Testis (tissue), 3 donors: Measurements from ENCODE around the gene DNAJC7. TPM values are rescaled to one million over a fixed set of nuclear protein-coding genes. Genes with fewer than 3 reads are reported as not detected.
"Not testable (repeated sequence)": the region's sequence is repeated elsewhere in the genome, so short reads cannot be mapped to it uniquely, and the experiment has no call there.

Experiments
- DNase-seq: peaks from one replicate; pipeline ENCODE4 v3.0.0-alpha.2; 2019
- H3K27ac ChIP-seq, 2 donors: fragments of 200-600 bp; sonication (generic); one replicate each; pipeline ENCODE4 v1.5.1; 2019
- H3K27me3 ChIP-seq: fragments of 200-600 bp; sonication (generic); one replicate; pipeline ENCODE4 v1.5.1; 2019
- H3K36me3 ChIP-seq: fragments of 200-600 bp; sonication (generic); one replicate; pipeline ENCODE4 v1.5.1; 2017; ENCODE audit warnings: low read depth; ENCODE audit errors: missing control alignments
- H3K4me1 ChIP-seq: fragments of 200-600 bp; sonication (generic); one replicate; pipeline ENCODE4 v1.5.1; 2019
- H3K4me3 ChIP-seq, 2 donors: fragments of 200-600 bp; sonication (generic); one replicate each; pipeline ENCODE4 v1.5.1; 2017 to 2019
- H3K9me3 ChIP-seq: fragments of 200-600 bp; sonication (generic); one replicate; pipeline ENCODE4 v1.5.1; 2017
- CTCF ChIP-seq, 3 experiments: fragments of 450-650 bp in 2 of 3; fragments of 200-600 bp in 1 of 3; sonication (generic) in 1 of 3; IDR thresholded peaks; one replicate each; pipeline ENCODE4 v1.5.1; 2016 to 2019; ENCODE audit warnings: antibody characterized with exemption in 3 of 3, mild to moderate bottlenecking in 2 of 3, moderate library complexity in 1 of 3
- POLR2A ChIP-seq: fragments of 450-650 bp; IDR thresholded peaks from one replicate; pipeline ENCODE4 v1.6.1; 2017; ENCODE audit warnings: antibody characterized with exemption, mild to moderate bottlenecking, moderate library complexity
- WGBS, 2 donors: methylation state at CpG; one replicate each; pipeline ENCODE4 v1.1.5; 2018; 5-methylcytosine and 5-hydroxymethylcytosine counted together
- intact Hi-C: fragments of 100-400 bp; cut with DNase I; formaldehyde crosslinking; loops from one replicate; pipeline ENCODE4 v1.15.1; 2023; ENCODE audit warnings: low total_unique reads
- polyA plus RNA-seq: library from polyadenylated mRNA; stranded (reverse); fragments of 350-450 nt; fragmentation: Illumina TruSeq; extraction: RNeasy Lipid Tissue Mini Kit (QIAGEN cat#74804); gene quantifications from one replicate; pipeline ENCODE4 v1.2.3, GENCODE V29; 2014; ENCODE audit warnings: low read depth, low replicate concordance; ENCODE audit not compliant: insufficient read depth
- total RNA-seq, 2 donors: library from RNA; depleted of rRNA; stranded (reverse); fragments of >200 nt; gene quantifications; one replicate each; pipeline ENCODE4 v1.2.3, GENCODE V29; 2016

DNAJC7 gene
- total and polyA plus RNA-seq, 3 donors from 2014 or later: 81.1 to 94.3 (median 86.2) TPM

GRCh38 chr17:41939044-41939692 is 78.1 kb downstream of the DNAJC7 start:
- Histone ChIP-seq H3K36me3 (no peaks in the 10 kb centered on the region), H3K9me3 (no peaks in the 10 kb centered on the region)
- DNase-seq: no peak

DNA sequence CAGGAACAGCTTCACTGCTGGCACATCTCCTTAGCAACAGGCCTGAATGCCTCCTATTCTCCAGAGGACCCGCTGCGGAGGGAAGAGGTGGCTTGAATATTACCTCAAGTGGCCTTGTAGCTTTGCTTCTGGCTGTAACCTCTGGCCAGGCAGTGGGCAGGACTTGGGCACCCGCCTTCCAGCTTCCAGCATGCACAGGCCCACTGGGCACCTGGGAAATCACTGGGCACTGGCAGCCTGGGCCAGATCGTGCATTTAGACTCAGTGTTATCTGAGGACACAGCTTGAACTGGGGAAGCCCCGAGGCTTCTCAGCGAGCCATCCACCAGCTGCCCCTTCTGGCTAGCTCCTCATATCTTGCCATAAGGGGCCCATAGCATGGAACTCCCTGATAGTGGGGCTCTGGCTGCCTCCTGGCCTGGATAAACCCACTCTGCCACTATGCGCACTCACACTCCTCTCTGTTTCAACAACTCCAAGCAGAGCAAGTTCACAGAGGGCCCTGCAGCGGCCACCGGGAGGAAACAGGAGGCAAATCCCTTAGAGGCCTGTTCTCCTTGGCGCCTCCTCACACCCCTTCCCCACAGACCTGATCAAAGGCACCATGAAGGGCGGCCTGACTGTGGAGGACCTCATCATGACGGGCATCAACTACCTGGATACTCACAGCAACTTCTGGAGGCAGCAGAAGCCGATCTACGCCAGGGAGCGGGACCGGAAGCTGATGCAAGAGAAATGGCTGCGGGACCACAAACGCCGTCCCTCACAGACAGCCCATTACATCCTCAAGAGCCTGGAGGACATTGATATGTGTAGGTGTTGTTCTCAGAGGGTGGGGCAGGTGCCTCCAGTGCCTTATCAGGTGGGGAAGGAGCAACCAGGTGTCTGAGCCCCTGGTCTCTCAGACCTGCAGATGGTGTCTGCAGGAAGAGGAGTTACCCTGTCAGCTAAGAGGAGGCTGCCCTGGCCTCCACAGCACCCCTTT is 79.0 kb downstream of the DNAJC7 start:
- 80 to 87% methylated on average over 12 to 19 of the region's 19 CpGs for WGBS, 2 donors
- TF ChIP-seq POLR2A (no peak), CTCF (IDR thresholded peaks at IDR 0.05) (no peak)
- intact Hi-C loops: no loop called here
- DNase-seq: peak; percentile 33
- H3K4me3 ChIP-seq: no peak overlapping the region
- H3K4me1 ChIP-seq: no peaks in the 10 kb centered on the region
- no peaks in the 10 kb centered on the region for H3K9me3 ChIP-seq
- H3K36me3 ChIP-seq: no peaks in the 10 kb centered on the region
- H3K27me3 ChIP-seq: no peaks in the 10 kb centered on the region
- H3K27ac ChIP-seq: no peak overlapping the region

More at GRCh38 chr17:41939044-41939692, 78.1 kb downstream of the DNAJC7 start:
- 88 to 97% methylated on average over 4 of the region's 4 CpGs for WGBS, 2 donors
- intact Hi-C loops: no loop called here
- H3K27ac ChIP-seq: no peak overlapping the region
- no peaks in the 10 kb centered on the region for H3K4me1 ChIP-seq
- no peaks in the 10 kb centered on the region for H3K27me3 ChIP-seq
- no peak overlapping the region for H3K4me3 ChIP-seq
- no peak for TF ChIP-seq POLR2A
- no peak for TF ChIP-seq CTCF (IDR thresholded peaks at IDR 0.05)

DNA sequence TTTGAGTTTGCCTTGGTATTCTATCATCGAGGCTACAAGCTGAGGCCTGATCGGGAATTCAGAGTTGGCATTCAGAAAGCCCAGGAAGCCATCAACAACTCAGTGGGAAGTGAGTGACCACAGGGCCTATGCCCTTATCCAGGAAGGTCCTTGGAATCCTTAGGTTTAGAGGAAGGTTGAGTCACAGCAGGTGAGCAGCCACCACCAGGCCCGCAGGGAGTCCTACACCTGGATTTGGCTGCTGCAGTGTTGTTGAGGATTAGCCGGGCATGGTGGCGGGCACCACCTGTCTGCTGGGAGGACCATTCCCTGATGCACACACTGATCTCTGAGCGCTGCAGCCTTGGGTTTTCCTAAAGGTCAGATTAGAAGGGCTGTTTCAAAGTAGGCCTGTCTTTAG is 81.6 kb downstream of the DNAJC7 start:
- no peak for DNase-seq
- Histone ChIP-seq H3K27ac (no peak overlapping the region), H3K4me3 (no peak overlapping the region), H3K9me3 (no peaks in the 10 kb centered on the region), H3K36me3 (no peaks in the 10 kb centered on the region), H3K27me3 (no peaks in the 10 kb centered on the region), H3K4me1 (no peaks in the 10 kb centered on the region)
- WGBS, 2 donors: 93 to 98% methylated on average over 5 to 6 of the region's 6 CpGs
- TF ChIP-seq CTCF (IDR thresholded peaks at IDR 0.05): no peak
- TF ChIP-seq POLR2A: no peak
- intact Hi-C loops: no loop called here

DNA sequence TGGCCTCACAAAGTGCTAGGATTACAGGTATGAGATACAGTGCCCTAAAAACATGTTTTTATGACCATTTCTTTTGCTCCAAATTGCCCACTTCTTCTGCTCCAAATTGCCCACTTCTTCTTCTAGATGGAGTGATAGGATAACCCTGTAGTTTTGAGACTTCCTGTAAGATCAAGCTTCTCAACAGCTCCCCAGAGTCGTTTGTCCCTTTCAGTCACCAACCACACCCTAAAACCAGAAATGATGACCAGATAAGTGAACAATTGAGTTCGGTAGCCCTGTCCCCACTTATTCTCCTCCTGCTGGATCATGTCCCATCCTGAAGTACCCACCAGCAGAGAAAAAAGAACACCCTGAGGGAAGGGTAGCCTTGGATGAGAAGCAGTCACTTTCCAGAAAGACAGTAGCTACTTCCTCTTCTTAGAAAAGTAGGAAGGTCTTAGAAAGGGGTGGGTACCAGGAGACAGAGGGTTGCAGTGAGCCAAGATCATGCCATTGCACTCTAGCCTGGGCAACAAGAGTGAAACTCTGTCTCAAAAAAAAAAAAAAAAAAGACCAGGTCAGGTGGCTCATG is 84.3 kb downstream of the DNAJC7 start:
- peaks cover 6% of the 10 kb centered on the region for H3K4me1 ChIP-seq
- whole genome bisulfite sequencing, 2 donors: 67 to 72% methylated on average over 2 of the region's 2 CpGs
- H3K27ac ChIP-seq: no peak overlapping the region
- H3K9me3 ChIP-seq: no peaks in the 10 kb centered on the region
- H3K27me3 ChIP-seq: no peaks in the 10 kb centered on the region
- TF ChIP-seq POLR2A: no peak
- no peak for TF ChIP-seq CTCF (IDR thresholded peaks at IDR 0.05)
- H3K4me3 ChIP-seq: no peak overlapping the region
- DNase-seq: no peak
- H3K36me3 ChIP-seq: no peaks in the 10 kb centered on the region
- intact Hi-C loops: no loop called here

GRCh38 chr17:41931715-41932114 is 85.5 kb downstream of the DNAJC7 start:
- H3K27ac ChIP-seq, H3K4me3 ChIP-seq, DNase-seq, H3K9me3 ChIP-seq, H3K27me3 ChIP-seq, H3K36me3 ChIP-seq, H3K4me1 ChIP-seq, intact Hi-C loops: not testable (repeated sequence)
- 89 to 91% methylated on average over 4 of the region's 4 CpGs for WGBS, 2 donors

GRCh38 chr17:41930833-41931156 is 86.4 kb downstream of the DNAJC7 start:
- DNase-seq, intact Hi-C loops: not testable (repeated sequence)

More at GRCh38 chr17:41930833-41931156, 86.4 kb downstream of the DNAJC7 start:
- not testable (repeated sequence) for H3K36me3 ChIP-seq, H3K4me1 ChIP-seq, H3K9me3 ChIP-seq, H3K27me3 ChIP-seq
- 34 to 35% methylated on average over 18 of the region's 18 CpGs for WGBS, 2 donors
- Histone ChIP-seq H3K4me3 (peak overlapping the region; percentile 52 to 61), H3K27ac (peak overlapping the region; percentile 31 to 85)
